GM19438 (cell line): ENCODE results near the gene IDI1.
"Not testable (repeated sequence)": the region's sequence is repeated elsewhere in the genome, so short reads cannot be mapped to it uniquely, and the experiment has no call there.

Experiments used
- ATAC-seq: cut with Tn5 transposase; IDR thresholded peaks from one replicate; pipeline ENCODE4 v1.9.1; 2021; ENCODE audit warnings: low read depth; ENCODE audit not compliant: unreplicated experiment

The IDI1 gene

GRCh38 chr10:1048732-1049424 lies at the start of gene IDI1:
TSS of gene IDI1 (minus strand) at chr10:1049119. CDS start at chr10:1049003, 116 bp downstream.
- ATAC-seq = peak; percentile 71

- no peak for ATAC-seq
Measured at GRCh38 chr10:1097436-1097835, 48.5 kb upstream of the IDI1 start.

- no peak for ATAC-seq
Measured at GRCh38 chr10:1096287-1096889, 47.5 kb upstream of the IDI1 start.

- no peak for ATAC-seq
Measured at GRCh38 chr10:1095498-1095897, 46.6 kb upstream of the IDI1 start.

GRCh38 chr10:1094112-1095057 lies 45.5 kb upstream of the IDI1 start:
- ATAC-seq = no peak

GRCh38 chr10:1093696-1094095 lies 44.8 kb upstream of the IDI1 start:
- ATAC-seq = no peak

- ATAC-seq = no peak
Measured at GRCh38 chr10:1090696-1091095, 41.8 kb upstream of the IDI1 start.

GRCh38 chr10:1089017-1089689 lies 40.2 kb upstream of the IDI1 start:
- ATAC-seq = no peak

GRCh38 chr10:1086787-1087186 lies 37.9 kb upstream of the IDI1 start:
- no peak for ATAC-seq

GRCh38 chr10:1085258-1085657 lies 36.3 kb upstream of the IDI1 start:
- no peak for ATAC-seq

GRCh38 chr10:1084011-1084950 lies 35.4 kb upstream of the IDI1 start:
- no peak for ATAC-seq

- ATAC-seq = no peak
Measured at GRCh38 chr10:1083581-1083980, 34.7 kb upstream of the IDI1 start.

GRCh38 chr10:1078668-1079067 lies 29.7 kb upstream of the IDI1 start:
- no peak for ATAC-seq

GRCh38 chr10:1074748-1075308 lies 25.9 kb upstream of the IDI1 start:
- ATAC-seq = no peak

- no peak for ATAC-seq
Measured at GRCh38 chr10:1074052-1074747, 25.3 kb upstream of the IDI1 start.

GRCh38 chr10:1070919-1071318 lies 22.0 kb upstream of the IDI1 start:
- ATAC-seq = no peak

- no peak for ATAC-seq
Measured at GRCh38 chr10:1068380-1069361, 19.8 kb upstream of the IDI1 start.

- not testable (repeated sequence) for ATAC-seq
Measured at GRCh38 chr10:1066734-1067133, 17.8 kb upstream of the IDI1 start.
